Endothelial cell of umbilical vein (primary cell): ENCODE results near the gene CAMTA1. TPM values are rescaled to one million over a fixed set of nuclear protein-coding genes. Genes with fewer than 3 reads are reported as not detected.

ENCODE experiments used
- BruUV-seq: library from RNA; stranded (reverse); fragments of 400-500 nt; replicated peaks from 2 replicates; lab custom pipeline; 2021; lab: Mats Ljungman, UMichigan
- CTCF ChIA-PET: fragments of 300-600, 350-600 bp; sonication (Branson Sonifier 250); formaldehyde crosslinking; loops from one replicate; lab custom pipeline; 2021; ENCODE audit warnings: antibody characterized with exemption, inconsistent platforms; lab: Charles Lee
- POLR2A ChIA-PET: fragments of 300-600, 350-600 bp; sonication (Branson Sonifier 250); formaldehyde crosslinking; loops from one replicate; lab custom pipeline; 2021; ENCODE audit warnings: antibody characterized with exemption, inconsistent platforms; lab: Charles Lee
- DNase-seq: peaks from one replicate; pipeline ENCODE4 v3.0.0-alpha.2; 2011; ENCODE audit warnings: low read depth, low spot score
- FAIRE-seq: peaks from 2 replicates; lab custom pipeline; 2011; peaks lifted over from hg19 to GRCh38; lab: Jason Lieb, UNC
- H2AFZ ChIP-seq: 2 replicates; pipeline ENCODE4 v1.6.0; 2012; ENCODE audit warnings: low read depth, low read length, control low read depth, inconsistent platforms
- H3K27ac ChIP-seq: 2 replicates; pipeline ENCODE4 v1.5.1; 2011; ENCODE audit warnings: low read depth, mild to moderate bottlenecking, control low read depth, low read length, moderate library complexity; ENCODE audit not compliant: insufficient read depth
- H3K27me3 ChIP-seq, 2 experiments: 2 replicates each; pipeline versions ENCODE4 v1.6.0 to v1.6.1; 2011; ENCODE audit warnings: low read length in 2 of 2, mixed read lengths in 1 of 2; ENCODE audit not compliant: control insufficient read depth in 2 of 2, insufficient read depth in 2 of 2
- H3K36me3 ChIP-seq, 2 experiments: 2 replicates in 1 of 2; 3 replicates in 1 of 2; pipeline ENCODE4 v1.5.1; 2011; ENCODE audit warnings: low read length in 2 of 2, mild to moderate bottlenecking in 1 of 2, moderate library complexity in 1 of 2; ENCODE audit not compliant: control insufficient read depth in 2 of 2, insufficient read depth in 2 of 2; ENCODE audit errors: extremely low read depth in 1 of 2
- H3K4me1 ChIP-seq: 3 replicates; pipeline ENCODE4 v1.5.1; 2011; ENCODE audit warnings: mild to moderate bottlenecking, low read length; ENCODE audit not compliant: control insufficient read depth, insufficient read depth; ENCODE audit errors: extremely low read depth
- H3K4me2 ChIP-seq: 2 replicates; pipeline ENCODE4 v1.6.1; 2011; ENCODE audit warnings: low read length, control low read depth, mixed read lengths; ENCODE audit not compliant: insufficient read depth
- H3K4me3 ChIP-seq, 3 experiments: fragments of 200-600 bp in 1 of 3; sonication (generic), shearing (Covaris generic) in 1 of 3; replicated peaks in 1 of 3; 2 replicates each; pipeline ENCODE4 v1.5.1; 2011 to 2016; ENCODE audit warnings: control low read depth in 3 of 3, low read length in 3 of 3, mild to moderate bottlenecking in 2 of 3, inconsistent platforms in 1 of 3, low read depth in 1 of 3, moderate library complexity in 1 of 3; ENCODE audit not compliant: insufficient read depth in 1 of 3
- H3K79me2 ChIP-seq: 2 replicates; pipeline ENCODE4 v1.6.0; 2012; ENCODE audit warnings: low read length, inconsistent platforms; ENCODE audit not compliant: control insufficient read depth, insufficient read depth
- H3K9ac ChIP-seq: replicated peaks from 2 replicates; pipeline ENCODE3; 2011; ENCODE audit warnings: low read length, control low read depth; ENCODE audit not compliant: insufficient read depth; ENCODE audit errors: extremely low read depth
- H3K9me1 ChIP-seq: replicated peaks from 3 replicates; pipeline ENCODE4 v1.6.0; 2011; ENCODE audit warnings: mild to moderate bottlenecking, low read length; ENCODE audit not compliant: control insufficient read depth, insufficient read depth; ENCODE audit errors: extremely low read depth
- H3K9me3 ChIP-seq: replicated peaks from 2 replicates; pipeline ENCODE4 v1.5.1; 2012; ENCODE audit warnings: low read length, inconsistent platforms; ENCODE audit not compliant: control insufficient read depth, insufficient read depth
- H4K20me1 ChIP-seq: replicated peaks from 2 replicates; pipeline ENCODE3; 2011; ENCODE audit warnings: mild to moderate bottlenecking, low read length; ENCODE audit not compliant: control insufficient read depth, insufficient read depth; ENCODE audit errors: extremely low read depth
- EZH2 ChIP-seq: IDR thresholded peaks from 2 replicates; pipeline ENCODE4 v1.6.1; 2012; ENCODE audit warnings: borderline replicate concordance, low read depth, mild to moderate bottlenecking, moderate library complexity, low read length, inconsistent platforms; ENCODE audit not compliant: severe bottlenecking
- FOS ChIP-seq: IDR thresholded peaks from 2 replicates; pipeline ENCODE4 v1.6.1; 2011; ENCODE audit warnings: mild to moderate bottlenecking, low read length, moderate library complexity, borderline replicate concordance; ENCODE audit not compliant: insufficient read depth
- GATA2 ChIP-seq: IDR thresholded peaks from 2 replicates; pipeline ENCODE4 v1.7.0; 2011; ENCODE audit warnings: low read depth, mild to moderate bottlenecking, moderate library complexity, mixed read lengths, low read length; ENCODE audit not compliant: insufficient read length, insufficient read depth
- JUN ChIP-seq: IDR thresholded peaks from 2 replicates; pipeline ENCODE4 v1.6.1; 2011; ENCODE audit warnings: borderline replicate concordance, low read depth; ENCODE audit not compliant: insufficient read length, insufficient read depth
- MYC ChIP-seq: IDR thresholded peaks from one replicate; pipeline ENCODE4 v1.6.1; 2011; ENCODE audit warnings: mild to moderate bottlenecking, low read depth, low read length
- POLR2A ChIP-seq: IDR thresholded peaks from 2 replicates; pipeline ENCODE4 v1.6.1; 2012; ENCODE audit warnings: low read depth, mild to moderate bottlenecking, control low read depth, low read length
- POLR2AphosphoS5 ChIP-seq: IDR thresholded peaks from 2 replicates; pipeline ENCODE4 v1.6.1; 2012; ENCODE audit warnings: low read depth, mild to moderate bottlenecking, control low read depth, low read length, moderate library complexity; ENCODE audit not compliant: insufficient read depth
- dilution Hi-C: fragments of 300-500 bp; cut with MboI; formaldehyde crosslinking; loops from one replicate; pipeline ENCODE4 v1.15.0; 2019; ENCODE audit warnings: low sequenced_read_pairs; ENCODE audit not compliant: extremely low pct_ligation_motif_present
- intact Hi-C: fragments of 100-400 bp; cut with micrococcal nuclease; formaldehyde crosslinking; loops from one replicate; pipeline ENCODE4 v1.10.0; 2022
- polyA plus RNA-seq, 4 experiments: library from polyadenylated mRNA; depleted of rRNA in 3 of 4; stranded (reverse) in 3 of 4; unstranded in 1 of 4; fragments of >200 nt; gene quantifications; 2 replicates each; pipeline versions ENCODE4 v1.2.1 to v1.2.3, GENCODE V29; 2011 to 2012; ENCODE audit warnings: missing spikeins in 1 of 4
- total RNA-seq: library from RNA; stranded (reverse); gene quantifications from 2 replicates; pipeline ENCODE4 v1.2.3, GENCODE V29; 2021
- TF ChIP-seq, protein P1 (sequence below), 2 donors: IDR thresholded peaks; 1 replicate in 1 of 2; 2 replicates in 1 of 2; pipeline ENCODE4 v1.5.1; 2011; ENCODE audit warnings: low read length in 2 of 2, mild to moderate bottlenecking in 2 of 2, moderate library complexity in 2 of 2, control low read depth in 1 of 2, inconsistent platforms in 1 of 2, low read depth in 1 of 2; ENCODE audit not compliant: insufficient read depth in 1 of 2; ENCODE audit errors: extremely low read depth in 1 of 2
- TF ChIP-seq, protein P2 (sequence below): IDR thresholded peaks from 2 replicates; pipeline ENCODE4 v1.6.1; 2011; ENCODE audit not compliant: insufficient read depth, insufficient read length

CAMTA1 gene
- total and polyA plus RNA-seq, 2 donors (not counting 3 experiments of a cell fraction or from before 2014, with no cell fraction given), result 50.8 to 92.7 TPM

DNA sequence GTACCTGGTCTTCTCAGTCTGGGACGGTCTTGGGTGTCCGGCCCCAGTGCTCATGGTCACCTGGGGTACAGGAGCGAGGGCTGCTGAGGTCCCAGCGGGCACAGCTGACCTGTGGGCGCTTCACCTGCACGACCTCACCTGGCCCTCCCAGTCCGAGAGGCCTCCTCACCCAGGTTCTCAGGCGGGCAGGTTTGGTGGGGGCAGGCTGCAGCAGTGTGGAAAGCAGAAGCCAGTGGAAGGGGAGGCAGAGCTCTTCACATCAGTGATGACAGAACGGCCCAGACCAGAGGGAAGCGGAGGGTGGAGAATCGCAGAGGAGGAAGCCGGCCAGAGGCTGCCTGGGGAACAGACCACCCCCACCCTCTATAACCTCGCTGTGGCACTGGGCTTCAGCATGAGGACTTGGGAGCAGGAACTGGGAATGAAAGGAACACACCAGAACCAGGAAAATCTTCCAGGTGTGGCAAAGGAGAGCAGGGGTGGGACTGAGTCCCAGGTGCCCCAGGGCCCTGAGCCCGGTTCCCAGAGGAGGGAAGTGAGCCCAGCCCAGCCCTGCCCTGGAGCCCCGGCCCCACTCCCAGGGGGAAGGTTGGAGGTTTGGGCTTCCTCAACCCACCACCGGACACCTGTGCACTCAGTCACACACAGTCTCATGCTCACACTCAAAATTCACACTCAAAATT is 720.7 kb downstream of the CAMTA1 start:
- intact Hi-C loops, result no loop called here
- Histone ChIP-seq H3K9ac (no peak overlapping the region), H3K27ac (no peak overlapping the region), H3K9me3 (no peaks in the 10 kb centered on the region), H2AFZ (no peak overlapping the region), H3K4me1 (no peaks in the 10 kb centered on the region), H4K20me1 (no peaks in the 10 kb centered on the region), H3K27me3 (no peaks in the 10 kb centered on the region), H3K36me3 (no peaks in the 10 kb centered on the region), H3K79me2 (no peaks in the 10 kb centered on the region), H3K4me3 (no peak overlapping the region), H3K4me2 (no peak overlapping the region), H3K9me1 (no peaks in the 10 kb centered on the region)
- DNase-seq (no peak), FAIRE-seq (no peak)
- dilution Hi-C loops, result no loop called here
- ChIA-PET CTCF (no interaction called here), POLR2A (no interaction called here)
- BruUV-seq, result no TSS peak
- TF ChIP-seq POLR2A, result no peak
- TF ChIP-seq, protein P1, sequence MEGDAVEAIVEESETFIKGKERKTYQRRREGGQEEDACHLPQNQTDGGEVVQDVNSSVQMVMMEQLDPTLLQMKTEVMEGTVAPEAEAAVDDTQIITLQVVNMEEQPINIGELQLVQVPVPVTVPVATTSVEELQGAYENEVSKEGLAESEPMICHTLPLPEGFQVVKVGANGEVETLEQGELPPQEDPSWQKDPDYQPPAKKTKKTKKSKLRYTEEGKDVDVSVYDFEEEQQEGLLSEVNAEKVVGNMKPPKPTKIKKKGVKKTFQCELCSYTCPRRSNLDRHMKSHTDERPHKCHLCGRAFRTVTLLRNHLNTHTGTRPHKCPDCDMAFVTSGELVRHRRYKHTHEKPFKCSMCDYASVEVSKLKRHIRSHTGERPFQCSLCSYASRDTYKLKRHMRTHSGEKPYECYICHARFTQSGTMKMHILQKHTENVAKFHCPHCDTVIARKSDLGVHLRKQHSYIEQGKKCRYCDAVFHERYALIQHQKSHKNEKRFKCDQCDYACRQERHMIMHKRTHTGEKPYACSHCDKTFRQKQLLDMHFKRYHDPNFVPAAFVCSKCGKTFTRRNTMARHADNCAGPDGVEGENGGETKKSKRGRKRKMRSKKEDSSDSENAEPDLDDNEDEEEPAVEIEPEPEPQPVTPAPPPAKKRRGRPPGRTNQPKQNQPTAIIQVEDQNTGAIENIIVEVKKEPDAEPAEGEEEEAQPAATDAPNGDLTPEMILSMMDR (IDR thresholded peaks at IDR 0.05; ENCODE audit: extremely low read depth in 1 of 2, insufficient read depth in 1 of 2, low read depth in 1 of 2, low read length in 2 of 2), result no peak
- no peak for TF ChIP-seq EZH2
- no peak for TF ChIP-seq MYC
- no peak for TF ChIP-seq GATA2
- TF ChIP-seq, protein P2, sequence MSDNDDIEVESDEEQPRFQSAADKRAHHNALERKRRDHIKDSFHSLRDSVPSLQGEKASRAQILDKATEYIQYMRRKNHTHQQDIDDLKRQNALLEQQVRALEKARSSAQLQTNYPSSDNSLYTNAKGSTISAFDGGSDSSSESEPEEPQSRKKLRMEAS, result no peak
- TF ChIP-seq FOS, result no peak
- TF ChIP-seq POLR2AphosphoS5, result no peak
- TF ChIP-seq JUN, result no peak
